ENCODE results near the gene MSH5. TPM values are rescaled to one million over a fixed set of nuclear protein-coding genes. Genes with fewer than 3 reads are reported as not detected.
A peak's percentile ranks its signal among the peaks of the same experiment; 100 is the strongest.

MSH5 gene
- 10 to 100 TPM in 5 of 8 experiments, 1 to 10 TPM in 3; 3.8 to 65.3 (median 11.3) TPM for total RNA-seq

DNA sequence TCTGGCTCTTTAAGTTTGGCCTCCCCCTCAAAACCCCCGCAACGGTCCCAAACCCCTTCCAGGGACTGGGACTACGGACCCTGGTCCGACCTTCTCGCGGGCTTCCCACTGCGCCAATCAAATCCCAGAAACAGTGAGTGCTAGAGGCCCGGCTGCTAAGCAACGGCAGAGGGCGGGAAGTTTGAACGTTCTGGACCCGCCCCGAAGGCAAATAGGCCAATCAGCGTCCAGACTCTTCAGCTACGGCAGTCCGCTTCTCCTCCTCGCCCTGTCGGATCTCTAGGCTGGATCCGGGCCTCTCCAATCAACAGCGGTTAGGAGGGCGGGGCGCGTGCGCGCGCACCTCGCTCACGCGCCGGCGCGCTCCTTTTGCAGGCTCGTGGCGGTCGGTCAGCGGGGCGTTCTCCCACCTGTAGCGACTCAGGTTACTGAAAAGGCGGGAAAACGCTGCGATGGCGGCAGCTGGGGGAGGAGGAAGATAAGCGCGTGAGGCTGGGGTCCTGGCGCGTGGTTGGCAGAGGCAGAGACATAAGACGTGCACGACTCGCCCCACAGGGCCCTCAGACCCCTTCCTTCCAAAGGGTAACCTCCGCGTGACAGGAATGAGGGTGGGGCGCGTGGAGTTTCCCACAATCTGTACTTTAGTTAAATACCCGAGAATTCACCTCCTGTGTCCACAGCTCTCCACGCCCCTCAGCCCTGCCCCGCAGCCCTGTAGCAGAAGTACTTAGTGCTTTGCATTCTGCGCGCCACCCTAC is at the start of gene MSH5:
Gene MSH5, plus strand, starts transcription at position 367 of the 758 bp plus-strand sequence. CDS start 462 bp downstream, outside the sequence.
- H3K4me1 ChIP-seq (replicated peaks in 1 of 2): peaks cover 32 to 35% of the 10 kb centered on the region in 2 donors
- peak; percentile 76 to 94 (median 90) for ATAC-seq (replicated peaks in 6 of 8)
- peak within 1 kb of the TSS in 1 of 2 donors; percentile 86 for H3K27ac ChIP-seq
- peak within 1 kb of the TSS; percentile 45 to 73 (median 51) for H3K4me3 ChIP-seq
- in situ Hi-C loops (cut with MboI; ENCODE audit: low pct_unique_long_range_greater_than_20kb in 2 of 9, low sequenced_read_pairs in 9 of 9, unreplicated experiment in 9 of 9): no loop called here
- WGBS, 10 experiments: 0 to 7% (median 0%) methylated on average over 1 to 19 of the region's 58 CpGs; no CpG with 5 or more reads in 4 of the 10 experiments

DNA sequence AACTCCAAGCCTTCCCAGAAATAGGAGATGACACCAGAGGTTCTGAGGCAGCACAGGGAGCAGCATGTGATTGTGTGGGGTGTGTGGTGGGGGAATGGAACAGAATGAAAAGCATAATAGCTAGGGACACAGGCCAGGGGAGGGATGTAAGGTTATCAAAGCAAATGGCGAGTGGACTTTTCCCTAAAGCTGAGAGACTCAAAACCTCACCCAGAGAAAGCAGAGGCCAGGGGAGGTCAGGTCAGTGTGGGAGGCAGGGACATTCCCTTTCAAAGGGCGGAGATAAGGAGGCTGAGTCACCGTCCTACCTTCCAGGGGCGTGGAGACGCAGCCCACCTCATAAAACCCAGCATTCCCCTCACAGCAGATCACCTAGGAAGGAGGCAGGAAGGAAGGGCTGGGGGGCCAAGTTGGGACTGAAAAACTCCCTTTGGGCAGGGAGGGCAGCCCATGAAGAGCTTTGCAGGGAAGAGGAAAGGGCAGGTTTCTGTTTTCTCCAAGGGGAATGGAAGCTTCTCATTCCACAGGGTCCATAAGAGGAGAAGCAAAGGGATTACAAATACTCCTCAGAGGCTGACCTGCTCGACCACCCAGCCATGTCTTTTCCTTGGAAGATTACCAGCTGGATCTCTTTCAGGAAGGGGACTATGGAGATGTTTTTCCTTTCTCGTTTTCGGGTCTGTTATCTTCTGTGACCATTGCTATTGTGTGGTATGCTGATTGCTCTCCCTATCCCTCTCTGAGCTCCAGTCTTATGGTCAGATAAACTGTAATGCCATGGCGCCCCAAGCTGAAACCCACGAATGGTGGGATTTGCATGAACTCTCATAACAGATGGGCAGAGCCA is 49.4 kb upstream of the MSH5 start:
- 20 to 95% (median 81%) methylated on average over 1 to 7 of the region's 10 CpGs; no CpG with 5 or more reads in 3 of the 10 experiments for WGBS, 10 experiments
- no peak overlapping the region for H3K27ac ChIP-seq
- H3K4me3 ChIP-seq: no peak overlapping the region
- no peaks in the 10 kb centered on the region for H3K4me1 ChIP-seq (replicated peaks in 1 of 2)
- in situ Hi-C loops (cut with MboI; ENCODE audit: low pct_unique_long_range_greater_than_20kb in 2 of 9, low sequenced_read_pairs in 9 of 9, unreplicated experiment in 9 of 9): loop anchor here in 1 of 9 experiments (25.0 kb wide), 1 partner anchor 272 kb away; the partner anchor contains the start of genes DXO, NELFE and SKIC2
- ATAC-seq (replicated peaks in 6 of 8): peak in 1 of 8 experiments; percentile 24

DNA sequence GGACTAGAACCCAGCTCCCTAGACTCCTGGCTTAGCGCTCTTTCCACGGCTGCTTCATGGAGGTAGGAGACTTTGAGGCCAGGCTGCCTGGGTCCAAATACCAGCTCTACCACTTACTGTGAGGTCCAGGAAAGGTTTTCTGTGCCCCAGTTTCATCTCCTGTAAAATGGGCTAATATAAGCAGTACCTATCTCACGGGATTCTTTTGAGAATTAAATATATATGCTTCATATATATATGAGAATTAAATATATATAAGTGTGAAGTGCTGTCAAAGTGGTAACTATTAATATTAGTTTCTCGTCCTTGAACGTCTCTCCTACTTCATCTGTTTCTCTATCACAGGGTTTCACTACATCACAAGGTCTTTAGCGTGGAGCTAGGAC is 48.7 kb upstream of the MSH5 start:
- 67 to 100% (median 100%) methylated on average over 1 to 5 of the region's 6 CpGs; no CpG with 5 or more reads in 3 of the 10 experiments for WGBS, 10 experiments
- ATAC-seq (replicated peaks in 6 of 8): no peak
- Histone ChIP-seq H3K4me1 (replicated peaks in 1 of 2) (no peaks in the 10 kb centered on the region), H3K27ac (no peak overlapping the region), H3K4me3 (no peak overlapping the region)
- in situ Hi-C loops (cut with MboI; ENCODE audit: low pct_unique_long_range_greater_than_20kb in 2 of 9, low sequenced_read_pairs in 9 of 9, unreplicated experiment in 9 of 9): loop anchor here in 1 of 9 experiments (25.0 kb wide), 1 partner anchor 271 kb away; the partner anchor contains the start of genes DXO, NELFE and SKIC2

DNA sequence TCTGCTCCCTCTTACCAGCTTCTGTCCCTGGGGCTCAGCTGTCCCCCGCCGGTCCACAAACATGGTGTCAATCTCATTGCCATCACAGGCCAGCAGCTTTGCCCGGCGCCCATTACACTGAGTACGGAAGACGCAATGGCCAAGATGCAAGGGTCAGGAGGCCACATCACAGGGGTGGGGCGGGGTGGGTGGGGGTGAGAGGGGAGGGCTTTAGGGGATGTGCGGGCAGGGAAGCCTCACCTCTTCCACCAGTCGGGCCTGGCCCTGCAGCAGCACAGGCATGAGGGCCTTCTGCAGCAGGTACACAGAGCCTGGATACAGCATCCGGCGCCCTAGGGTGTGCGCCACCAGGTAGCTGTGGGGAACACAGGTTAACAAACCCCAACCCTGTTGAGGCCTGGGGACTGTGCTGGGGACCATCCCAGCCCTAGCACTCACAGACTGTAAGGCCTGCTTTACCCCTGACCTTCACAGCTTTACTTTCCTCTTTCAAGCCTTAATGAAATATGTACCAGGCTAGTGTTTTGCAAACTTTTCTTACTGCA is 48.2 kb upstream of the MSH5 start:
- 100% methylated on average over 1 to 3 of the region's 12 CpGs; no CpG with 5 or more reads in 8 of the 10 experiments for WGBS, 10 experiments
- in situ Hi-C loops (cut with MboI; ENCODE audit: low pct_unique_long_range_greater_than_20kb in 2 of 9, low sequenced_read_pairs in 9 of 9, unreplicated experiment in 9 of 9): loop anchor here in 1 of 9 experiments (25.0 kb wide), 1 partner anchor 271 kb away; the partner anchor contains the start of genes DXO, NELFE and SKIC2
- no peak overlapping the region for H3K27ac ChIP-seq
- ATAC-seq (replicated peaks in 6 of 8): no peak
- no peaks in the 10 kb centered on the region for H3K4me1 ChIP-seq (replicated peaks in 1 of 2)
- H3K4me3 ChIP-seq: no peak overlapping the region

DNA sequence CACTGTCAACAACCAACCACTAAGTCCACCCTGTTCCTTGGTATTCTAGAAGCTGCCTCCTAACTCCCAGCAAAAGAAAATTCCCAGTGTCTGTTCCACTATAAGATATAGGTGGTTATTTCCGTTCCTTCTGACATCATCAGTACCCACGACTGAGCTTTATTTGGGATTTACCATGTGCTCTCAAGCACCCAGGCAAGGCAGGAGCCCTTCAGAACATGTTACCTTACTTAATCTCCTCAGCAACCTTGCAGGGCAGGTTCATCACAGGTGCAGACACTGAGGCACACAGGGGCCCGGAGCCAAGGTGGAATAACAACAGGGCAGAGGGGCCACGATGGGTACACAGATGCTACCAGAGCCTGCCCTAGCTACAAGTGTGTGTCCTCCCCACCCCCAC is 47.5 kb upstream of the MSH5 start:
- ATAC-seq (replicated peaks in 6 of 8): no peak
- no peak overlapping the region for H3K27ac ChIP-seq
- in situ Hi-C loops (cut with MboI; ENCODE audit: low pct_unique_long_range_greater_than_20kb in 2 of 9, low sequenced_read_pairs in 9 of 9, unreplicated experiment in 9 of 9): loop anchor here in 1 of 9 experiments (25.0 kb wide), 1 partner anchor 270 kb away; the partner anchor contains the start of genes DXO, NELFE and SKIC2
- WGBS, 10 experiments: 73 to 100% (median 90%) methylated on average over 1 to 3 of the region's 4 CpGs; no CpG with 5 or more reads in 2 of the 10 experiments
- H3K4me1 ChIP-seq (replicated peaks in 1 of 2): no peaks in the 10 kb centered on the region
- no peak overlapping the region for H3K4me3 ChIP-seq

DNA sequence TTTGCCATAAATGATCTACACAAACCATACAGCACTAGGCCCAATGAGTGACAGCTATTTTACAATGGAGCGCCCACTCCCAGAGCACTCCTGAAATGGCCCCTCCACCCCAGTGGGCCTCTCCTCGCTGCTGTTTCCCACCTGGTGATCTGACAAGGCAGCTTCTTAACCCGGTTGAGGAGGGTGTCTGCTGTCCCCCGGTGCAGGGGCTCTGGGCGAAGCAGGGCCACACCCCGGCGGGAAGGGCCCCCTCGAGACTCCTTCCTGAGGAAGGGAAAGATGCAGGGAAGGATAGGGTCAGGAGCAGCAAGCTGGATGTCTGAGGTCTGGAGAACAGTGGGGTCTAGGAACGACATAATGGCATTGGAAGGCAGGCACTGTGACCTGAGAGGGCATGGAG is 46.9 kb upstream of the MSH5 start:
- no peak overlapping the region for H3K27ac ChIP-seq
- ATAC-seq (replicated peaks in 6 of 8): no peak
- no peak overlapping the region for H3K4me3 ChIP-seq
- in situ Hi-C loops (cut with MboI; ENCODE audit: low pct_unique_long_range_greater_than_20kb in 2 of 9, low sequenced_read_pairs in 9 of 9, unreplicated experiment in 9 of 9): loop anchor here in 1 of 9 experiments (25.0 kb wide), 1 partner anchor 269 kb away; the partner anchor contains the start of genes DXO, NELFE and SKIC2
- H3K4me1 ChIP-seq (replicated peaks in 1 of 2): no peaks in the 10 kb centered on the region
- WGBS, 10 experiments: 61 to 100% (median 86%) methylated on average over 1 to 7 of the region's 9 CpGs; no CpG with 5 or more reads in 1 of the 10 experiments

DNA sequence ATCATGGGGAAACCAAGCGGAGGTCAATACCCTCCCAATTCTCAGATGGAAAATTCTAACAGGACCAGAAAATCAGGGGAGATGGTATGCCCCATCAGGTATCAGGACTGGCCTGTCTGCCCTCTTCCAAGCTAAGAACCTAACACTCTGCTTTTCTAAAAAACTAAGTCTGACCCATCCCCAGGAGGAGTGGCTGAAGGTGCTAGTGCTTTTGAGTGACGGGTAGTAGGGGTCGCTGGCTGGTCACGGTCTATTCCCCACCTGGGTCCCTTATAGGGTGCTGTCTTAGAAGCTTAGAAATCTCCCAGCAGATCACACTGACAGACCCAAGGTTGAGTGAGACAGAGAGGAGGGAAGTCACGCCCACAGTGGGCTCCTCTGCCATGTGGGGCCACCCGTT is 46.3 kb upstream of the MSH5 start:
- in situ Hi-C loops (cut with MboI; ENCODE audit: low pct_unique_long_range_greater_than_20kb in 2 of 9, low sequenced_read_pairs in 9 of 9, unreplicated experiment in 9 of 9): loop anchor here in 1 of 9 experiments (25.0 kb wide), 1 partner anchor 269 kb away; the partner anchor contains the start of genes DXO, NELFE and SKIC2
- WGBS, 10 experiments: 82 to 100% (median 92%) methylated on average over 1 to 3 of the region's 6 CpGs; no CpG with 5 or more reads in 4 of the 10 experiments
- Histone ChIP-seq H3K4me1 (replicated peaks in 1 of 2) (no peaks in the 10 kb centered on the region), H3K4me3 (no peak overlapping the region), H3K27ac (no peak overlapping the region)
- ATAC-seq (replicated peaks in 6 of 8): no peak

DNA sequence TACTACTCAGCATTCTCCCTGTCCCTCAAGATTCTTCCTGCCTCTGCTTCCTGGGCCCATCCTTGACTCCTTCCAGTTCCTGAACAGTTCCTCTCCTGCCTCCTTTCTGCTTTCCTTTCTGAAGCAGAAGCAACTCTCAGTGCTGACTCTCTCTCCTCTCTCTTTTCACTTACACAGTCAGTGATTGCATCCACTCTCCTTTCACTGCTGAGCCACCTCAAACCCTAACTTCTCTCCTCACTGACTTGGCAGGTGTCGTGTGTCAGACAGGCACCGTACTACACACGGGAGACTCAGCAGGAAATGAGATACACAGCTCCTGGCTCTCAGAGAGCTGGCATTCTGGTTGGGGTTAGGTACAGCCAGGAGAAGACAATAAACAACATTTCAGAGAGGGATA is 42.2 kb upstream of the MSH5 start:
- ATAC-seq (replicated peaks in 6 of 8): no peak
- in situ Hi-C loops (cut with MboI; ENCODE audit: low pct_unique_long_range_greater_than_20kb in 2 of 9, low sequenced_read_pairs in 9 of 9, unreplicated experiment in 9 of 9): loop anchor here in 1 of 9 experiments (25.0 kb wide), 1 partner anchor 265 kb away; the partner anchor contains the start of genes DXO, NELFE and SKIC2
- H3K4me3 ChIP-seq: no peak overlapping the region
- 20 to 100% (median 73%) methylated on average over 1 to 3 of the region's 3 CpGs; no CpG with 5 or more reads in 5 of the 10 experiments for WGBS, 10 experiments
- H3K27ac ChIP-seq: no peak overlapping the region
- H3K4me1 ChIP-seq (replicated peaks in 1 of 2): peaks cover 10% of the 10 kb centered on the region in 2 donors

DNA sequence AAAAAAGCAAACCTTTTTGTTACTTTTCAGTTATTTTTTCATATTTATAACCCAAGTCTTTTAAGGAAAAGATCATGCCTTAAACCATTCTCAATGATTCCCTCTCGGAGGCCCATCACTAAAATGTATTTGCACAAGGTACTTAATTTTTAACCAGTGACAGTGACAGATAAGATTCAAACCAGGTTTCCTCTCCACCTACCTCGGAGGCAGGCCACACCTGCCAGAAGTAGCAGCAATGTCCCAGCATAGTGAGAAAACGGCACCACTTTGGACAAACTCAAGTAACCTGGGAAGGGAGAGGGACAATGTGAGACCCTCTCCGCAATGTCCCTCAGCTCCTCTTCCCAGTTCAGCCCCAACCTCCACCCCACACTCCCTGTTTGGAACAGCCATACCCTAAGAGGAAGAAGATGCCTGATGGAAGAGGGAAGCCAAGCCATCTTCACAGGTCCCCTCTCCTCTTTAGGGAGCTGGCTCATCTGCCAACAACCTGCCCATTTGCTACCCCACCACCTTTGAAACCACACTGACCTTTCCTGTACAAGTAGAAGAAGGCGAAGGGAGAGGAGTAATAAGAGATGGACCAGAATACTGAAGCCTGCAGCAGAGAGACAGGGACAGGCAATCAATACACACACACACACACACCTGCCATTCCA is 38.9 kb upstream of the MSH5 start:
- no peak for ATAC-seq (replicated peaks in 6 of 8)

DNA sequence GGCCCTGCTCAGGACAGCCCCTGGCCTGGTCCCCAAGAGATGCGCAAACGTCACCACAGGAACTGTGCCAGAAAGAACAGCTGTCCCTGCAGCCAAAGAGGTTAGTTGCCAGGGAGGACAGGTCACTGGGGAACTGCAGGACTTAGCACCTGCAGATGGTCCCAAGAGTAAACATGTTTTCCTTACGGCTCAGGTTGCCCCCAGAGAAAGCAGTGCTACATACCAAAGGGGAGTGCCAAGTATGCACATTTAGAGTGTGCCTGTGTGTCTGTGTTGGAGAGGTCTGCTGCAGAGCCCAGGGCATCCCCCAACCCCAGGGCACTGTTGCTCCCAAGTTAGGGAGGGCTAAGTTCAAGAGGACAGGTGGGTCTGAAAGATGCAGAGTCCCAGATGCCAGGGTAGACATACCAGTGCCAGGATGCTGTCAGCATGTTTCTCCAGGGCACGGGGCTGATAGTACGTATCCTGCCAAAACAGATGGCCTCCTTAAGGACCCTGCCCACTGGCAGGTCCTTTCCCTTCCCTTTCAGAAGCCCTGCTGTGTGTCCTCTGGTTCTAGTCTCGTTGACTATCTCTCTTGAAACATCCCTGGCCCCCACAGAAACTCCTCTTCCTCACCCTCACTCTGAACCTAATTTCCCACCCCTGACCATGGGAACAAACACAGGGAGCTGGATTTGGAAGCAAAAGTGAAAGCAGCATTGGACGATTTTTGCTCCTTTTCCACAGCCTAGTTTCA is 38.0 kb upstream of the MSH5 start:
- peak in 4 of 8 experiments; percentile 3 to 31 (median 4) for ATAC-seq (replicated peaks in 6 of 8)
- Histone ChIP-seq H3K27ac (peak overlapping the region in 1 of 2 donors; percentile 95), H3K4me3 (peak overlapping the region; percentile 67 to 93 (median 85)), H3K4me1 (replicated peaks in 1 of 2) (peaks cover 10% of the 10 kb centered on the region in 2 donors)
- in situ Hi-C loops (cut with MboI; ENCODE audit: low pct_unique_long_range_greater_than_20kb in 2 of 9, low sequenced_read_pairs in 9 of 9, unreplicated experiment in 9 of 9): no loop called here
- WGBS, 10 experiments: 0 to 56% (median 10%) methylated on average over 1 to 6 of the region's 7 CpGs

More for the DNA sequence above, 38.9 kb upstream of the MSH5 start:
- WGBS, 10 experiments: 81 to 100% (median 93%) methylated on average over 1 to 4 of the region's 5 CpGs; no CpG with 5 or more reads in 3 of the 10 experiments
- no peak overlapping the region for H3K4me3 ChIP-seq
- H3K4me1 ChIP-seq (replicated peaks in 1 of 2): peaks cover 10% of the 10 kb centered on the region in 2 donors
- no peak overlapping the region for H3K27ac ChIP-seq
- in situ Hi-C loops (cut with MboI; ENCODE audit: low pct_unique_long_range_greater_than_20kb in 2 of 9, low sequenced_read_pairs in 9 of 9, unreplicated experiment in 9 of 9): no loop called here

DNA sequence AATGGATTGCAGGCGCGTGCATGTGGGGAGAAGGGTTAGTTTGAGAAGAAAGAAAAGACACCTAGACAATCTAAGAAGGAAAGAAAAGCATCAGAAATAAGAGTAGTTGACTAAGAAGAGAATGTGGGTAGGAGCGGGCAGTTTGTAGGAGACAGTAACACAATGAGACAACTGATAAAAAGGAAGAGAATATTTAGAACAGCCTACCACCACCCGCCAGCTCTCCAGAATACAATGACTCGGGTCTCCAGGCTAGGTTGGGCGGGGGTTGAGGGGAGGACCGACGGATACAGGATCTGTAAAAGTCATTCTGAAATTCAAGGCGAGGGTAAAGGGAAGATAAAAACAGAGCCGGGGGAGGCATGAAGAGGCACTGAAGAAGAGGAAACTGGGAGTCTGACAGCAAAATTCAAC is 37.4 kb upstream of the MSH5 start:
- peak; percentile 2 to 18 (median 6) for ATAC-seq (replicated peaks in 6 of 8)
- Histone ChIP-seq H3K4me1 (replicated peaks in 1 of 2) (peaks cover 10% of the 10 kb centered on the region in 2 donors), H3K27ac (peak overlapping the region; percentile 92 to 95), H3K4me3 (peak overlapping the region; percentile 67 to 93 (median 85))
- 0 to 7% (median 0%) methylated on average over 4 to 10 of the region's 10 CpGs for WGBS, 10 experiments
- in situ Hi-C loops (cut with MboI; ENCODE audit: low pct_unique_long_range_greater_than_20kb in 2 of 9, low sequenced_read_pairs in 9 of 9, unreplicated experiment in 9 of 9): no loop called here
